K562 (cell line): ENCODE data around the gene NDOR1. TPM values are rescaled to one million over a fixed set of nuclear protein-coding genes. Genes with fewer than 3 reads are reported as not detected.

ENCODE experiments used
- ATAC-seq: fragments of 200-7000 bp; cut with Tn5 transposase; 3 replicates; pipeline ENCODE4 v1.9.1; 2020; ENCODE audit warnings: moderate library complexity
- BruUV-seq: library from RNA; stranded (reverse); fragments of 400-500 nt; replicated peaks from 2 replicates; lab custom pipeline; 2021; lab: Mats Ljungman, UMichigan
- CTCF ChIA-PET: fragments of 300-600 bp; formaldehyde crosslinking; extraction: SDS; loops from one replicate; lab custom pipeline; 2021; ENCODE audit warnings: low intra/inter-chr PET ratio; lab: Yijun Ruan, JAX
- POLR2A ChIA-PET: fragments of 300-600, 350-650 bp; sonication (Branson Sonifier 250); formaldehyde crosslinking; extraction: SDS; loops from one replicate; lab custom pipeline; 2021; ENCODE audit warnings: antibody characterized with exemption, inconsistent platforms; lab: Yijun Ruan, JAX
- DNase-seq, 4 experiments: peaks; one replicate each; pipeline versions ENCODE4 v3.0.0 to v3.0.0-alpha.2; 2011 to 2018; ENCODE audit warnings: low spot score in 3 of 4, mixed read lengths in 3 of 4; ENCODE audit errors: extremely low read depth in 1 of 4
- FAIRE-seq: peaks from 2 replicates; lab custom pipeline; 2011; peaks lifted over from hg19 to GRCh38; lab: Jason Lieb, UNC
- H2AFZ ChIP-seq: 2 replicates; pipeline ENCODE4 v1.6.0; 2011; ENCODE audit warnings: low read depth, low read length, control low read depth, inconsistent platforms
- H3K27ac ChIP-seq: fragments of 200-600 bp; 3 replicates; pipeline ENCODE4 v1.8.0; 2011; ENCODE audit warnings: low read depth, mild to moderate bottlenecking, control low read depth, inconsistent platforms, low read length, moderate library complexity, mixed read lengths; ENCODE audit errors: extremely low read depth
- H3K27me3 ChIP-seq, 2 experiments: fragments of 300-600 bp in 1 of 2; 2 replicates in 1 of 2; 3 replicates in 1 of 2; pipeline versions ENCODE4 v1.6.0 to v1.8.0; 2011; ENCODE audit warnings: inconsistent platforms in 2 of 2, low read length in 2 of 2, mild to moderate bottlenecking in 1 of 2, mixed read lengths in 1 of 2, moderate library complexity in 1 of 2; ENCODE audit not compliant: control insufficient read depth in 2 of 2, insufficient read depth in 2 of 2
- H3K36me3 ChIP-seq: fragments of 300-600 bp; 3 replicates; pipeline ENCODE4 v1.8.0; 2011; ENCODE audit warnings: mild to moderate bottlenecking, low read length, inconsistent platforms; ENCODE audit not compliant: control insufficient read depth, insufficient read depth
- H3K4me1 ChIP-seq, 2 experiments: fragments of 200-600 bp in 1 of 2; replicated peaks in 1 of 2; 2 replicates in 1 of 2; 3 replicates in 1 of 2; pipeline versions ENCODE4 v1.5.1 to v1.8.0; 2011; ENCODE audit warnings: inconsistent platforms in 2 of 2, low read length in 2 of 2, mild to moderate bottlenecking in 1 of 2, mixed read lengths in 1 of 2, moderate library complexity in 1 of 2; ENCODE audit not compliant: control insufficient read depth in 2 of 2, insufficient read depth in 2 of 2
- H3K4me2 ChIP-seq: 2 replicates; pipeline ENCODE4 v1.6.1; 2011; ENCODE audit warnings: low read length, control low read depth, inconsistent platforms, mixed read lengths; ENCODE audit not compliant: insufficient read depth
- H3K4me3 ChIP-seq: fragments of 200-600 bp; sonication (generic), shearing (Covaris generic); 2 replicates; pipeline ENCODE4 v1.5.1; 2016; ENCODE audit warnings: control low read depth, inconsistent platforms
- H3K79me2 ChIP-seq: fragments of 200-600 bp; 3 replicates; pipeline ENCODE4 v1.8.0; 2011; ENCODE audit warnings: low read length, inconsistent platforms; ENCODE audit not compliant: control insufficient read depth, insufficient read depth
- H3K9ac ChIP-seq, 2 experiments: 2 replicates each; pipeline versions ENCODE4 v1.6.0 to v1.6.1; 2011; ENCODE audit warnings: low read depth in 2 of 2, low read length in 2 of 2, control low read depth in 1 of 2, inconsistent platforms in 1 of 2, mild to moderate bottlenecking in 1 of 2, mixed read lengths in 1 of 2; ENCODE audit not compliant: insufficient read depth in 1 of 2
- H3K9me1 ChIP-seq: one replicate; pipeline ENCODE4 v1.6.0; 2011; ENCODE audit warnings: inconsistent platforms, mild to moderate bottlenecking, low read length, moderate library complexity; ENCODE audit not compliant: control insufficient read depth, insufficient read depth
- H3K9me3 ChIP-seq: replicated peaks from 2 replicates; pipeline ENCODE4 v1.5.1; 2011; ENCODE audit warnings: low read depth, low read length, inconsistent platforms; ENCODE audit not compliant: control insufficient read depth, insufficient read depth
- H4K20me1 ChIP-seq: replicated peaks from 2 replicates; pipeline ENCODE4 v1.6.1; 2011; ENCODE audit warnings: low read length, inconsistent platforms, mixed read lengths; ENCODE audit not compliant: control insufficient read depth, insufficient read depth
- ILF3 ChIP-seq: fragments of 450-650 bp; IDR thresholded peaks from 2 replicates; pipeline ENCODE4 v1.6.1; 2018; ENCODE audit warnings: antibody characterized with exemption, mild to moderate bottlenecking, moderate library complexity, borderline replicate concordance
- MAZ ChIP-seq, 2 experiments: fragments of 450-650 bp in 1 of 2; sonication (generic) in 1 of 2; formaldehyde crosslinking; IDR thresholded peaks in 1 of 2; conservative IDR thresholded peaks in 1 of 2; 2 replicates each; pipeline versions ENCODE4 v1.4.0 to v1.5.0; 2020; ENCODE audit warnings: mild to moderate bottlenecking in 1 of 2, missing genetic modification reagents in 1 of 2
- MCM3 ChIP-seq: fragments of 450-650 bp; IDR thresholded peaks from 2 replicates; pipeline ENCODE4 v1.6.1; 2016
- NR1H2 ChIP-seq: sonication (generic); formaldehyde crosslinking; IDR thresholded peaks from 2 replicates; pipeline ENCODE4 v1.4.0; 2020; ENCODE audit warnings: mild to moderate bottlenecking, missing genetic modification reagents
- PCBP1 ChIP-seq: fragments of 200-400 bp; formaldehyde crosslinking; IDR thresholded peaks from 2 replicates; pipeline ENCODE4 v1.6.1; 2018; ENCODE audit warnings: mild to moderate bottlenecking, low read depth, low read length; ENCODE audit not compliant: poor library complexity, severe bottlenecking
- PRPF4 ChIP-seq: fragments of 200-400 bp; formaldehyde crosslinking; IDR thresholded peaks from one replicate; pipeline ENCODE4 v1.6.1; 2017; ENCODE audit warnings: low read length, low read depth, mild to moderate bottlenecking; ENCODE audit not compliant: insufficient read depth, poor library complexity, severe bottlenecking
- STAG1 ChIP-seq: sonication (generic); formaldehyde crosslinking; IDR thresholded peaks from 2 replicates; pipeline ENCODE4 v1.5.0; 2020; ENCODE audit warnings: missing genetic modification reagents, borderline replicate concordance
- VEZF1 ChIP-seq: fragments of 200-800 bp; sonication (Bioruptor generic); IDR thresholded peaks from 2 replicates; pipeline ENCODE4 v1.6.1; 2017; ENCODE audit warnings: missing genetic modification characterization, missing compliant biosample characterization
- WGBS: fragments of 100-300 bp; shearing (Covaris generic); methylation state at CpG from one replicate; pipeline ENCODE4 v1.1.6; 2016; ENCODE audit warnings: low coverage, mixed read lengths; ENCODE audit not compliant: insufficient coverage; ENCODE audit errors: missing lambda C conversion rate; 5-methylcytosine and 5-hydroxymethylcytosine counted together
- in situ Hi-C: fragments of 300-500 bp; cut with MboI; formaldehyde crosslinking; loops from 4 replicates; pipeline ENCODE4 v1.15.0; 2018; ENCODE audit warnings: inconsistent platforms, mixed read lengths
- intact Hi-C: fragments of 100-400 bp; cut with micrococcal nuclease; formaldehyde crosslinking; loops from 2 replicates; pipeline ENCODE4 v1.14.2; 2022
- polyA plus RNA-seq, 8 experiments: library from polyadenylated mRNA; depleted of rRNA in 4 of 8; stranded (reverse) in 5 of 8; unstranded in 3 of 8; fragments of >200 nt; fragmentation: Nextera tagmentation in 2 of 8; fragmentation: Illumina TruSeq in 1 of 8; extraction: Ambion mirVana in 2 of 8; extraction: Trizol in 1 of 8; gene quantifications; 2 replicates each; pipeline versions ENCODE4 v1.2.1 to v1.2.3, GENCODE V29; 2011 to 2014; ENCODE audit warnings: inconsistent platforms in 1 of 8, missing spikeins in 1 of 8
- total RNA-seq, 7 experiments: library from RNA; depleted of rRNA in 6 of 7; stranded (reverse); fragments of >200 nt in 6 of 7; fragmentation: Illumina TruSeq in 2 of 7; extraction: Trizol in 2 of 7; gene quantifications; 2 replicates each; pipeline versions ENCODE4 v1.2.1 to v1.2.3, GENCODE V29; 2011 to 2021; ENCODE audit warnings: low replicate concordance in 1 of 7
- TF ChIP-seq, protein P1 (sequence below), 2 experiments: fragments of 450-650 bp; formaldehyde crosslinking in 1 of 2; IDR thresholded peaks; 2 replicates each; pipeline versions ENCODE4 v1.4.0 to v1.6.1; 2014 to 2020; ENCODE audit warnings: mild to moderate bottlenecking in 2 of 2, borderline replicate concordance in 1 of 2, low read depth in 1 of 2

NDOR1 gene
- total and polyA plus RNA-seq, 9 of the 15 experiments (the other 6 are each of a cell fraction or from before 2014, with no cell fraction given): 0.06 to 36.9 (median 6.9) TPM

DNA sequence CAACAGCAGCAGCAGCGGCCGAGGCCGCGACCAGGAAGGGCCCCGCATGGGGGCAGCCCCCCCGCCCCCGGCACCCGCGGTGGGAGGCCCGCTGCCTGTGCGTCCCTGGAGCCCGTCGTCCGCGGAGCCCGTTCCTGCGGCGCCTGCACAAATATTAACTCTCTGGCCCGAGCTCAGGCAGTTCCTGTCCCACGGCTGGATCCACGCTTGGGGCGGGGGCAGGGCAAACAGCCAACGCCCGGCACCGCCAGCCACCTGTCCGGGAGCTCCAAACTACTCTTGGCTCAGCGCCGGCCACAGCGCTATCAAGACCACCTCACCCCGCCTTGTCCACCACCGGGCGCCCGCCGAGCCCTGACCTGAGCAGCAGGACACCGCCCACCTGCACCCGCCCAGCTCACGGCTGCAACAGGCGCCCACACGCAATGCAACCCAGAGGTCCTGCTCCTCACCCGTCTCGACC is 35.6 kb upstream of the NDOR1 start, which contains the start of gene LRRC26:
TSS of gene LRRC26 (minus strand) at position 156 of the 463 bp plus-strand sequence. CDS start at position 48, 108 bp downstream.
- TF ChIP-seq PCBP1: peak; percentile 49
- no peak for TF ChIP-seq MCM3
- TF ChIP-seq MAZ (CRISPR knock-in tag; conservative IDR thresholded peaks at IDR 0.05 in 1 of 2, IDR thresholded peaks at IDR 0.05 in 1 of 2): no peak
- TF ChIP-seq VEZF1 (CRISPR knock-in tag): 0 out of 2 replicates have a peak, but pooled peaks have one; percentile 16
- TF ChIP-seq PRPF4: no peak
- no peak for TF ChIP-seq ILF3
- TF ChIP-seq, protein P1, sequence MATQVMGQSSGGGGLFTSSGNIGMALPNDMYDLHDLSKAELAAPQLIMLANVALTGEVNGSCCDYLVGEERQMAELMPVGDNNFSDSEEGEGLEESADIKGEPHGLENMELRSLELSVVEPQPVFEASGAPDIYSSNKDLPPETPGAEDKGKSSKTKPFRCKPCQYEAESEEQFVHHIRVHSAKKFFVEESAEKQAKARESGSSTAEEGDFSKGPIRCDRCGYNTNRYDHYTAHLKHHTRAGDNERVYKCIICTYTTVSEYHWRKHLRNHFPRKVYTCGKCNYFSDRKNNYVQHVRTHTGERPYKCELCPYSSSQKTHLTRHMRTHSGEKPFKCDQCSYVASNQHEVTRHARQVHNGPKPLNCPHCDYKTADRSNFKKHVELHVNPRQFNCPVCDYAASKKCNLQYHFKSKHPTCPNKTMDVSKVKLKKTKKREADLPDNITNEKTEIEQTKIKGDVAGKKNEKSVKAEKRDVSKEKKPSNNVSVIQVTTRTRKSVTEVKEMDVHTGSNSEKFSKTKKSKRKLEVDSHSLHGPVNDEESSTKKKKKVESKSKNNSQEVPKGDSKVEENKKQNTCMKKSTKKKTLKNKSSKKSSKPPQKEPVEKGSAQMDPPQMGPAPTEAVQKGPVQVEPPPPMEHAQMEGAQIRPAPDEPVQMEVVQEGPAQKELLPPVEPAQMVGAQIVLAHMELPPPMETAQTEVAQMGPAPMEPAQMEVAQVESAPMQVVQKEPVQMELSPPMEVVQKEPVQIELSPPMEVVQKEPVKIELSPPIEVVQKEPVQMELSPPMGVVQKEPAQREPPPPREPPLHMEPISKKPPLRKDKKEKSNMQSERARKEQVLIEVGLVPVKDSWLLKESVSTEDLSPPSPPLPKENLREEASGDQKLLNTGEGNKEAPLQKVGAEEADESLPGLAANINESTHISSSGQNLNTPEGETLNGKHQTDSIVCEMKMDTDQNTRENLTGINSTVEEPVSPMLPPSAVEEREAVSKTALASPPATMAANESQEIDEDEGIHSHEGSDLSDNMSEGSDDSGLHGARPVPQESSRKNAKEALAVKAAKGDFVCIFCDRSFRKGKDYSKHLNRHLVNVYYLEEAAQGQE (IDR thresholded peaks at IDR 0.05; ENCODE audit: borderline replicate concordance): no peak
- TF ChIP-seq, protein P1 (CRISPR knock-in tag; IDR thresholded peaks at IDR 0.05; ENCODE audit: low read depth): no peak
- TF ChIP-seq STAG1 (CRISPR knock-in tag): no peak
- no peak for TF ChIP-seq NR1H2 (CRISPR knock-in tag)
- CTCF ChIA-PET: no interaction called here
- ATAC-seq: no peak
- Histone ChIP-seq H3K9me1 (no peaks in the 10 kb centered on the region), H3K9me3 (no peaks in the 10 kb centered on the region), H3K36me3 (no peaks in the 10 kb centered on the region), H3K27me3 (peaks cover 29 to 47% of the 10 kb centered on the region in 2 experiments; a peak in 4 of 5 replicates), H3K4me1 (peaks cover 0 to 97% of the 10 kb centered on the region in 2 experiments; a peak in 2 of 5 replicates), H3K27ac (no peak within 1 kb of the TSS), H3K79me2 (no peaks in the 10 kb centered on the region), H3K4me3 (peak within 1 kb of the TSS; percentile 13; the same call in 1 of the 2 replicates), H4K20me1 (peaks cover 3% of the 10 kb centered on the region; the same call in 1 of the 2 replicates), H2AFZ (no peak within 1 kb of the TSS), H3K4me2 (0 out of 2 replicates have a peak within 1 kb of the TSS, but pooled peaks have one; percentile 5), H3K9ac (peak within 1 kb of the TSS in 1 of 2 experiments; percentile 78; a peak in 1 of 4 replicates)
- 7% methylated on average over 34 of the region's 41 CpGs for WGBS
- intact Hi-C loops (no loop called here), in situ Hi-C loops (no loop called here)
- no TSS peak for BruUV-seq
- POLR2A ChIA-PET: interaction anchor here (0.6 kb wide), 2 partner anchors 107 to 454 kb away, joined by 3 to 4 read pairs; partner anchors contain the start of gene TOR4A
- FAIRE-seq: no peak
- DNase-seq: peak in 1 of 4 experiments; percentile 25
